GM21423 (cell line): ENCODE measurements around the gene TBATA.

ENCODE experiments used
- ATAC-seq: cut with Tn5 transposase; IDR thresholded peaks from one replicate; pipeline ENCODE4 v1.9.1; 2021; ENCODE audit warnings: mild to moderate bottlenecking, moderate library complexity; ENCODE audit not compliant: unreplicated experiment

Gene TBATA

GRCh38 chr10:70722820-70723424 lies 62.3 kb downstream of the TBATA start:
- ATAC-seq = no peak
